G401 (cell line): ENCODE data around the gene HSPA1A. TPM values are rescaled to one million over a fixed set of nuclear protein-coding genes. Genes with fewer than 3 reads are reported as not detected.
A peak's percentile ranks its signal among the peaks of the same experiment; 100 is the strongest.
"Not testable (repeated sequence)": the region's sequence is repeated elsewhere in the genome, so short reads cannot be mapped to it uniquely, and the experiment has no call there.

Source experiments
- DNase-seq: peaks from one replicate; pipeline ENCODE4 v3.0.0-alpha.2; 2015; ENCODE audit warnings: low spot score
- in situ Hi-C: cut with HindIII; loops from 2 replicates; pipeline ENCODE4 v1.10.0; 2016; ENCODE audit warnings: low sequenced_read_pairs, mixed read lengths
- total RNA-seq: library from RNA; depleted of rRNA; stranded (reverse); fragments of >200 nt; shearing (Covaris generic); gene quantifications from 2 replicates; pipeline ENCODE4 v1.2.3, GENCODE V29; 2014

The HSPA1A gene
- total RNA-seq, 1 experiment from 2014 or later = not detected

DNA sequence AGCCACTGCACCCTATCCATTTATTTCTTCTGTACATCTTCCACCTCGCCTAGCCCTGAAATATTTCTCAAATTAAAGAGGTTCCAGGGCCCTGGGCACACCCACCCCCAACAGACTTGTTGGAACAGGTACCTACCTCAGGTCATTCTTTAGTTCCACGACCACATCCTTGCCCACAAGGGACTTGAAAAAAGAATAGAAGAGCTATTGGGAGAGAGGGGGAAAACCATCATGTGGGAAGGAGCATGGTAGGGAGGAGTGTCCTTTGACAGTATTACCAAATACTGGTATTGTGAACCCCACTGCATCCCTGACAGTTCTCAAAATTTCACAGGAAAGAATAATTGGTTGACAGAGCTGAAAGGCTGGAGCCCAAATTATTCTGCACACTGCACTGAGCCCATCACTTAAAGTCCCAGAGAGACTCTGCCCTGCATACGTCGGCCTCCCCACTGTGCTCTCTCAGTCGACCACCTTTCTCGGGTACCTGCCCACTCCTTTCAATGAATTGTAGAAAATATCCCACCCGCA, 9.3 kb upstream of the HSPA1A start:
- in situ Hi-C loops = no loop called here
- DNase-seq = no peak

DNA sequence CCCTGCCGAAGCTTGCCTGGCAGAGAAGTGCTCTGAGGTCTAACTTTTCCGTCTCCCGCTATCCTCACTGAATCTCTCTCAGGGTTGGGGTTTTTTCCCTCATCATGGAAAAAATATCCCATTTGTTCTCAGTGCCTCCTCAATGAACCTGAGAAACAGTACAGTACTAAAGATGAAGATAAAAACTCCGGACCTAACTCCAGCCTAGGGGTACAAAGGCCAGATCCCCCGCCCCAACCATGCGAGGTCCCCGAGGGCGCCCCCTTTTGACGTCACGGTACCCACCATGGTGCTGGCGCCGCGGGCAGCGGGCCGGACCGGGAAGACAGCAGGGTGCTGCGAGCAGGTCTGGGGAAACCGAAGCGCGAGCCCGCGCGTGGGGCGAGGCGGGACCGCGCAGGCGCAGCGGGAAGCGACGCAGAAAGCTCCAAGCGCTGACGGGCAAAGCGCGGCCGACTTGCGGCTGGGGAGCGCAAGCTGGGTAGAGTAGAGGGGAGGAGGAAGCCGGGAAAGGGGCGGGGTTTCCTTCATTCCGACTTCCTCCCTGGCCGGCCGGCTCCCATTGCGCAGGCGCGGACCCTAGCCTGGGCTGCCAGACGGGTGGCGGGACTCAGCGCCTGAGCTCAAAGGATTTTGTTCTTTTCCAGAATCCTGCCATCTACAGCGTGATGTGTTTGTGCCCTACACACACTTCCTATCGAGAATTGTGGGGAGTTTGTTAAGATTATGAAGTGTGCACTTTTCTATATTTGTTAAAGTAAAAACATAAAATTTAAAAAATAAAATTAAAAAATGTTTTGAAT, 8.7 kb upstream of the HSPA1A start, which contains the start of gene LSM2:
Gene LSM2 (minus strand): TSS at position 497 of the 803 bp plus-strand sequence. CDS start 209 bp downstream, at position 288.
- peak; percentile 97 for DNase-seq
- in situ Hi-C loops = no loop called here

DNA sequence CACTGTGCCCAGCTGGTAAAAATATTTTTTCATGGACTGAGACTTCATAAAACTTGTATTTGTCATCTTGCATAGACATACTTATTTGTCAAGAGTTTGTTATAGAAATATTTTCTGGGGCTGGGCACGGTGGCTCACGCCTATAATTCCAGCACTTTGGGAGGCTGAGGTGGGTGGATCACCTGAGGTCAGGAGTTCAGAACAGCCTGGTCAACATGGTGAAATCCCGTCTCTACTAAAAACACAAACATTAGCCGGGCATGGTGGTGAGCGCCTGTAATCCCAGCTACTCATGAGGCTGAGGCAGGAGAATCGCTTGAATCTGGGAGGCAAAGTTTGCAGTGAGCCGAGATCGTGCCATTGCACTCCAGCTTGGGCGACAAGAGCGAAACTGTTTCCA, 6.7 kb upstream of the HSPA1A start:
- DNase-seq, in situ Hi-C loops: not testable (repeated sequence)

DNA sequence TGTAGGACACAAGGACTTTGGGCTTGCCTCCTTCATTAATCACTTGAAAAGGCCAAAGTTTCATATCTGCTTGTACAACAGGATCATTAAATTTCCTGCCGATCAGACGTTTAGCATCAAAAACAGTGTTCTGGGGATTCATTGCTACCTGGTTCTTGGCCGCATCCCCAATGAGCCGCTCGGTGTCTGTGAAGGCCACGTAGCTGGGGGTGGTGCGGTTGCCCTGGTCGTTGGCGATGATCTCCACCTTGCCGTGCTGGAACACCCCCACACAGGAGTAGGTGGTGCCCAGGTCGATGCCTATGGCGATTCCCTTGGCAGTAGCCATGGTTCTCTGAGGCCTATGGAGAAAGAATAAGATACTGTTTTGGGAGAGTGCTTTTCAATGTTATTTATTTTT, 3.7 kb upstream of the HSPA1A start:
- no peak for DNase-seq
- in situ Hi-C loops = no loop called here

DNA sequence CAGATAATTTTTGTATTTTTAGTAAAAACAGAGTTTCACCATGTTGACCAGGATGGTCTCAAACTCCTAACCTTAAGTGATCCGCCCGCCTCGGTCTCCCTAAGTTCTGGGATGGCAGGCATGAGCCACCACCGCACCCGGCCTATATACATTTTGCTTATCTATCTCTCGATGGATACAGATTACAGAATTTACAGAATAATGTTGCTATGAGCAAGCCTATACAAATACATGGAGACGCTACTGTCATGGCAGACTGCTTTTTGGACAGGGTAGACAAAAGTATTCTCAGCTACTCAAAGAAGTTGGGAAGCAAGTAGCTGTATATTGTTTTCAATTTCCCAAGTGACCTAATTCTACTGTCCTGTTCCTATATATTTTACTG, 1.9 kb upstream of the HSPA1A start:
- no peak for DNase-seq
- in situ Hi-C loops = no loop called here

DNA sequence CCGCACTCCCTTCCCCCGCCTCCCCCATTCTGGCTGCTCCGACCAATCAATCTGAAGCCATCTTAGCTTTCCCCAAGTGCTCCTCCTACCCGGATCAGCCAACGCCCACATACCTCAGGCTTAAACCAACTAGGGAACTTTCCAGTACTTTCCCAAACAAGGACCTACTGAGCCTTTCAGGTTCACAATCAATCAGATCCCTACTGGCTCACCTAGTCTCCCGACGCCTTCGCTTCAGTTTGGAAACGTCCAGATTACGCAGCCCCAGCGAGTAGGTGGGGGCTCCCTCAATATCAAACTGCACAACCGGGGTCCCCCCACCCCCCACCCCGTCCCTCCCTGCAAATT, 692 bp upstream of the HSPA1A start:
- in situ Hi-C loops = no loop called here
- peak; percentile 98 for DNase-seq

DNA sequence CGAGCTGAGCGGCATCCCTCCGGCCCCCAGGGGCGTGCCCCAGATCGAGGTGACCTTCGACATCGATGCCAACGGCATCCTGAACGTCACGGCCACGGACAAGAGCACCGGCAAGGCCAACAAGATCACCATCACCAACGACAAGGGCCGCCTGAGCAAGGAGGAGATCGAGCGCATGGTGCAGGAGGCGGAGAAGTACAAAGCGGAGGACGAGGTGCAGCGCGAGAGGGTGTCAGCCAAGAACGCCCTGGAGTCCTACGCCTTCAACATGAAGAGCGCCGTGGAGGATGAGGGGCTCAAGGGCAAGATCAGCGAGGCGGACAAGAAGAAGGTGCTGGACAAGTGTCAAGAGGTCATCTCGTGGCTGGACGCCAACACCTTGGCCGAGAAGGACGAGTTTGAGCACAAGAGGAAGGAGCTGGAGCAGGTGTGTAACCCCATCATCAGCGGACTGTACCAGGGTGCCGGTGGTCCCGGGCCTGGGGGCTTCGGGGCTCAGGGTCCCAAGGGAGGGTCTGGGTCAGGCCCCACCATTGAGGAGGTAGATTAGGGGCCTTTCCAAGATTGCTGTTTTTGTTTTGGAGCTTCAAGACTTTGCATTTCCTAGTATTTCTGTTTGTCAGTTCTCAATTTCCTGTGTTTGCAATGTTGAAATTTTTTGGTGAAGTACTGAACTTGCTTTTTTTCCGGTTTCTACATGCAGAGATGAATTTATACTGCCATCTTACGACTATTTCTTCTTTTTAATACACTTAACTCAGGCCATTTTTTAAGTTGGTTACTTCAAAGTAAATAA, 2.0 kb downstream of the HSPA1A start:
- DNase-seq, in situ Hi-C loops: not testable (repeated sequence)

DNA sequence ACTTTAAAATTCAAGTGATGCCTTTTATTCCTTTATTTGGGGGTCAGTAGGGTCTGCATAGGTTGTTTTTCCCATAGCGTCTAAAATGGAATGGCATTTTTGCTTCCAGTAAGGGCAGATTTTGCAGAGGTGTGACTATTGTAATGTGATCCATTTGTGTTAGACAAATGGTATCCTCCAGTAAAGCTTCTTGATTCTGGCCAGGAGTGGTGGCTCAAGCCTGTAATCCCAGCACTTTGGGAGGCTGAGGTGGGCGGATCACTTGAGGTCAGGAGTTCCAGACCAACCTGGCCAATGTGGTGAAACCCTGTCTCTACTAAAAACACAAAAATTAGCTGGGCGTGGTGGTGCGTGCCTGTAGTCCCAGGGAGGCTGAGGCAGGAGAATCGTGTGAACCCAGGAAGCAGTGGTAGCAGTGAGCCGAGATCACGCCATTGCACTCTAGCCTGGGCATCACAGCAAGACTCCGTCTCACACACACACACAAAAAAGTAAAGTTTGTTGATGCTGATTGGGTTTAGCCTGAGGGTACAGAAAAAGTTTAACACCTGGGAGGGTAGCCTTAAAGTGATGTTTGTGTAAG, 2.7 kb downstream of the HSPA1A start:
- in situ Hi-C loops, DNase-seq: not testable (repeated sequence)

DNA sequence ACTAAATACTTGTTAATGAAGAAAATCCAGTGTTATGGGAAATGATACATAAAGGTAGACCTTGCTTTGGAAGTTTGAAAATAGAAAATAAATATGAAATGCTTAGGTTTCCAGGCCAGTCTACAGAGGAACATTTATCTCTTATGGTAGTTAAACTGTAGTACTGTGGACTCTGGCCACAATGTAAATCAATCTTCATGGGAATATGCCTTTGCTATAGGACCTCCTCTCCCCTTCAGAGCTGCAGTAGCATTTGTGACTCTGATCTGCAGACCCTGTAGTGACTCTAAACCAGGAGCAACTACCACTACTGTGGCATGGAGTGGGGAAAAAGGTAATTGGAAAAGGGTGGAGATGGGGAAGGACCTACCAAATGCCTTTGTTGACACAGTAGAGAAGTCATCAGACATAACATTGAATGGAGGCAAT, 4.5 kb downstream of the HSPA1A start:
- in situ Hi-C loops = no loop called here
- no peak for DNase-seq

DNA sequence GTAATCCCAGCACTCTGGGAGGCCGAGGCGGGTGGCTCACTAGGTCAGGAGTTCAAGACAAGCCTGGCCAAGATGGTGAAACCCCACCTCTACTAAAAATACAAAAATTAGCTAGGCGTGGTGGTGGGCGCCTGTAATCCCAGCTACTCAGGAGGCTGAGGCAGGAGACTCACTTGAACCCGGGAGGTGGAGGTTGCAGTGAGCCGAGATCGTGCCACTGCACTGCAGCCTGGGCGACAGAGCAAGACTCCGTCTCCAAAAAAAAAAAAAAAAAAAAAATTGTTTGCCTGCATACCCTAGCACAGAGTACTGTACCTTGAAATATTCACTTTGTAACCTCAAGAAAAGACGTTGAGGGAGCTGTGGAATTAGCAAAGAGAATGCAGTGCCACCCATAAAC, 5.1 kb downstream of the HSPA1A start:
- in situ Hi-C loops = not testable (repeated sequence)

DNA sequence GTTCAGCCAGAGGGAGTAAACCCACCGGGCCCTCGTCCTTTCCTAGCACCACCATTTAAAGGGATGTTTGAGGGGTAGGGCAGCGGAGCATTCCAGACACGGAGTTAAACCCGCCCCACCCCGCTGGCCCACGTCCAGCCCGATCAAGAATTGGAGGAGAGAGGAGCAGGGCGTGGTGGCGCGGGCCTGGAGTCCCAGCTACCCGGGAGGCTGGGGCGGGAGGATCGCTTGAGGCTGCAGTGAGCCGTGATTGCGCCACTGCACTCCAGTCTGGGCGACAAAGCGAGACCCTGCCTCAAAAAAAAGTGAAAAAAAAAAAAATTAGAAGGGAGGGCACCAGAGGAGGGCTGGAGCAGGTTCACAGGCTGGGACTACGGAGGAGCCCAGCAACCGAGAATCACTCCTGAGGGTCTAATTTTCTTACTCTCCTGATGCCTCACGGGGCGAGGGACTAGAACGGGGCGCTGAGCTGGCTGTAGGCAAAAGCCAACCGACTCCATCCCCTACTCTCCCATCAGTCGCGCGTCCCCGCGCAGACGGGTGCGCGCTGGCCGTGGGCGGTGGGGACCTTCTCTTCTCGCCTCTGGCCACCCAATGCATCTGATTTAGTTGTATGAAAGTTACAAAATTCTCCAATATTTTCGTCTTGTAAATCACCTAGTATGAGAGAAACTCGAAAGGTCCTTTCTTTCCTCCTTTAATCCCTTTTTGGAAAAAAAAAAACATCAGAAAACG, 6.1 kb downstream of the HSPA1A start:
- peak; percentile 61 for DNase-seq
- in situ Hi-C loops = no loop called here

More for the DNA sequence above, 5.1 kb downstream of the HSPA1A start:
- not testable (repeated sequence) for DNase-seq

DNA sequence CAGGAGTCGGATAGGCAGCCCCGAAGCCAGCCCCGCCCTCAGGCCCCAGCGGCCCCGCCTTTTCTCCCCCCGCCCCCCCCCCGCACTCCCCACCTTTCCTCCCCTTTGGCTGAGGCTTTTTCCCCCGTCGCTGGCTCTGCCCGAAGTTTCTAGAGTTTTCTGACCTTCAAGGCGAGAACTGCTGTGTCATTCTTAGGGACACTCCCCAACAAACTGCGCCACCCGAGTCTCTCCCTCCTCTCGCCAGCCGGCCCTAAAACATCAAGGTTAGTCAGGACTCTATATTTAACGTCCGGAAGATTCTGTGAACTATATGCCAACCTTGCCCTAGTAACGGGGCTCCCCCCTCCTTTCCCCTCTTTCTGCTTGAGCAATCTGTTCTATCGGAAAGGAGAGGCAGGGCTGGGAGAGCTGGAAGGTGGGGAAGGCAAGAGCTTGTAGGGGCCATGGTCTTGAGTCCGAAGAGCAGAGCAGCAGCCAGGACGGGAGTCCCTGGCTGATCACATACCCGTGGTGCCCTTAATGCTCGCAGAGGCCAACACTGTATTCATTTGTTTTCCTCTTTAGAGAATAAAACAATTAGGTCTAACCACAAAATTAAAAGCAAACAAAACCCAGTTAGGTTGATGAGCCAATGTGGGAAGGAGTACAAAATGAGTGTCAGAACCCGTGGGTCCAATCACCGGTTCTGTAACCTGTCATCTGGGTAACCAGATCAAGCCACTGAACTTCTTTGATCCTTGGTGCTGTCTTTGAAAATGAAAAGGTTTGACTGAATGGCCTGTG, 6.9 kb downstream of the HSPA1A start:
- in situ Hi-C loops = no loop called here
- peak; percentile 84 for DNase-seq

DNA sequence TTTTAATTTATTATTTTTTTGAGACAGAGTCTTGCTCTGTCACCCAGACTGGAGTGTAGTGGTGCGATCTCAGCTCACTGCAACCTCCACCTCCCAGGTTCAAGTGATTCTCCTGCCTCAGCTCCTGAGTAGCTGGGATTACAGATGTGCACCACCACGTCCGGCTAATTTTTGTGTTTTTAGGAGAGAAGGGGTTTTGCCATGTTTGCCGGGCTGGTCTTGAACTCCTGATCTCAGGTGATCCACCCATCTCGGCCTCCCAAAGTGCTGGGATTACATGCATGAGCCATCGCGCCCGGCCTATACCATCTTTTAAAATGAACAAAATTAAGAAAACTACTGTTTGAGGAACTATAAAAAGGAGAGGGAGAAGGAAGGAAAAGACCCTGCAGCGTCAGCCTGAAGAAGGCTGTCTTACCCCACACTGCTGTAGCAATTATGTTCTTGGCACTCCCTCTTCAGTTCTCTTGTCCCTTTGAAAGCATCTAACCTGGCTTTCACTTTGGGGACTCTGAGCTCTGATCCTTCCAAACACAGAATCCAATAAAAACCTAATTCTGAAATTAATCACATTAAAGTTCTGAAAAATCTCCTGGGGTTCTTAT, 8.4 kb downstream of the HSPA1A start:
- DNase-seq, in situ Hi-C loops: not testable (repeated sequence)

DNA sequence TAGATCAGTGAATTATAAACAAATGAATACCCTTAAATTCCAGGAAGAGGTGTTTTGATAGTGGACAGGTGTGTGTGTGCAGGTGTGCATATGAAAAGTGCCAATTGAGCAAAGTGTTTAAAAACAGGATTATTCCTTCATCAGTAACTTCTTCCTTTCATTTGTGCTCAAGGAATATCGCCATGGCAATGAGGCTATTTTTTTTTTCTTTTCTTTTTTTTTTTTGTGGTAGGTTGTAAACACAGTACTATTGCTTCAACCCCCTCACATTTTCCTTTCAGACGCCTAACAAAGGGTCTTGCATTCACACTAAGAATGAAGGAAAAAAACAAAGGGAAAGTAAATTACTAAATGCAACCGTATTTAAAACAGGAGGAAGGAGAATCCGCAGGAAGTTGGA, 10.2 kb downstream of the HSPA1A start:
- in situ Hi-C loops = no loop called here
- DNase-seq = no peak

DNA sequence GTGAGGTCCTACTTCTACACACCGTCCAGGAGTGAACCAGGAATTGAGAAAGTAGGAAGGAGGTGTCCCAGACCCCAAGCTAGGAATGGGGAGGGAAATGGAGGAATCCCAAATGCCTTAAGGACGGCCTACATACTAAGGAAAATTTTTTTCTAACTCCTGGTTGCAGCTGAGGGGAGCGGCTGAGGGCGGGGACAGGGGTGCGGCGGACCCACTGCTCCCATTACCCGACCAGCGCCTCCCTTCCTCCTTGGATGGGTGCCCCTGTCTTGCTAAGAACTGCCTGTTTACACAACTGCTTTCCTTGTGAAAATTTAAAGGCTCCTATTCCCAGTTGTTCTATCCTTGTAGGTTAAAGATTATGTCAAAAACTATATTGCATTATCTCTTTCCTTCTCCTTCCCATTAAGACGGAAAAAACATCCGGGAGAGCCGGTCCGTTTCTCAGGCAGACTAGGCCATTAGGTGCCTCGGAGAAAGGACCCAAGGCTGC, 11.5 kb downstream of the HSPA1A start:
- no peak for DNase-seq
- in situ Hi-C loops = no loop called here

DNA sequence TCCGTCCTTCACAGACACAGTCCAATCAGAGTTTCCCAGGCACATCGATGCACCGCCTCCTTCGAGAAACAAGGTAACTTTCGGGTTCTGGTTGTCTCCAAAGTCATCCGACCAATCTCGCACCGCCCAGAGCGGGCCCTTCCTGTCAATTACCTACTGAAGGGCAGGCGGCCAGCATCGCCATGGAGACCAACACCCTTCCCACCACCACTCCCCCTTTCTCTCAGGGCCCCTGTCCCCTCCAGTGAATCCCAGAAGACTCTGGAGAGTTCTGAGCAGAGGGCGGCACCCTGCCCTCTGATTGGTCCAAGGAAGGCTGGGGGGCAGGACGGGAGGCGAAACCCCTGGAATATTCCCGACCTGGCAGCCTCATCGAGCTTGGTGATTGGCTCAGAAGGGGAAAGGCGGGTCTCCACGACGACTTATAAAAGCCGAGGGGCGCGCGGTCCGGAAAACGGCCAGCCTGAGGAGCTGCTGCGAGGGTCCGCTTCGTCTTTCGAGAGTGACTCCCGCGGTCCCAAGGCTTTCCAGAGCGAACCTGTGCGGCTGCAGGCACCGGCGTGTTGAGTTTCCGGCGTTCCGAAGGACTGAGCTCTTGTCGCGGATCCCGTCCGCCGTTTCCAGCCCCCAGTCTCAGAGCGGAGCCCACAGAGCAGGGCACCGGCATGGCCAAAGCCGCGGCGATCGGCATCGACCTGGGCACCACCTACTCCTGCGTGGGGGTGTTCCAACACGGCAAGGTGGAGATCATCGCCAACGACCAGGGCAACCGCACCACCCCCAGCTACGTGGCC, 12.1 kb downstream of the HSPA1A start, which contains the start of gene HSPA1B:
Gene HSPA1B (plus strand): TSS at position 453 of the 794 bp plus-strand sequence. CDS start 213 bp downstream, at position 666.
- in situ Hi-C loops = no loop called here

More for the DNA sequence above, 12.1 kb downstream of the HSPA1A start, which contains the start of gene HSPA1B:
- DNase-seq = peak; percentile 100
